ENCODE data around the gene SHROOM4. TPM values are rescaled to one million over a fixed set of nuclear protein-coding genes. Genes with fewer than 3 reads are reported as not detected.

SHROOM4 gene
- total RNA-seq, 1 donor from 2014 or later = not detected

GRCh38 chrX:50787099-50787498 is 26.9 kb downstream of the SHROOM4 start:
- no peak for DNase-seq (ENCODE audit: low read depth)

DNA sequence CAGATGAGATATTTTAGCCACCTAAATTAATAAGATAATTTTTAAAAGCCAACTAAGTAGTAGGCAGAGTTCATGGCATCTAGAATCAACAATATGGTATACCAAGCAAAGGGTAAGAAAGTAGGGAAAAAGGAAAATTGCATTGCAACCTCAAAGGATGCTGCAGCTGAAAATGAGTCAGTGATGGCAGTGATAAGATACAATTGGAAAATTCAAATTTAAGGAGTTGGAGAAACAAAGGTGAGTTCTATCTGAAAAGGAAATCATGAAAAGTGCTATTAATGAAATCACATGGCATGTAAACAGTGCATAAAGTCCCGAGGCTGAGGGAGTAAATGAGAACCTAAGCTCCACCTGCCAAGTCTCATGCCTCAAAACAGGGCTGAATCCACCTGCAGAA is 33.9 kb downstream of the SHROOM4 start:
- no peak for DNase-seq (ENCODE audit: low read depth)

DNA sequence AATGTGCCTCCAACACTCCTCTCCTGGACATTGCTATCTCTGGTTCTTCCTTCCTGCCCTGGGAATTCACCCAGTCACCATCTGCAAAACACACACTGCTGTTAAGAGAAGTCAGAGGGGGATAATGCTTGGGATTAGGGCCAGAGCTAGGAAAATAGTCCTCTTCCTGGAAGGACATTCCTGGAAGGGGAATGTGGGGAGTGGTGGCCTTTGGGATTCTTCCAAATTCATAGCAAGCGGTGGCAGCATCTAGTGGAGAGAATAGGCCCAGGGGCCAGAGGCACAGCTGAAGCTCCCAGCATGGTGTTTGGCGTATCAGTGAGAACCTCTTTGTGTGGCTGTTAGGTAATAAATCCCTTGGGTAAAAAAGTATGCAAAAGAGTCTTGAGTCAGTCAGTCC is 34.3 kb downstream of the SHROOM4 start:
- no peak for DNase-seq (ENCODE audit: low read depth)

- no peak for DNase-seq (ENCODE audit: low read depth)
These were observed 35.7 kb downstream of the SHROOM4 start for GRCh38 chrX:50778272-50778671.

DNA sequence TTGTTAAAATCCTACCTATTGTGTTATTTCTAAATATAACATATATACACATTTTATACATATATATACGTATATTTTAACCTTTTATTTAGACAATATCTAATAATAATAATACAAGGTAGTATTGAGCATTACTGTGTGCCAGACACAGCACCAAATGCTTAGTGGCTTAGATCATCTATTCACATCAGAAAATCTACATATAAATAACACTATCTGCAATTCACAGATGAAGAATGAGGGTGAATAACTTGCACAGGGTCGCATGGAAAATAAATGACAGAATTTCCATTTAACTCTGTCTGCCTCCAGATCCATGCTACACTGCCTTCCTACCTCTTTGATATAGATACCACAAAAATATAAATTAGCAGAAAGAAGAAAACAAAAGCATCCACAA is 37.7 kb downstream of the SHROOM4 start:
- no peak for DNase-seq (ENCODE audit: low read depth)

DNA sequence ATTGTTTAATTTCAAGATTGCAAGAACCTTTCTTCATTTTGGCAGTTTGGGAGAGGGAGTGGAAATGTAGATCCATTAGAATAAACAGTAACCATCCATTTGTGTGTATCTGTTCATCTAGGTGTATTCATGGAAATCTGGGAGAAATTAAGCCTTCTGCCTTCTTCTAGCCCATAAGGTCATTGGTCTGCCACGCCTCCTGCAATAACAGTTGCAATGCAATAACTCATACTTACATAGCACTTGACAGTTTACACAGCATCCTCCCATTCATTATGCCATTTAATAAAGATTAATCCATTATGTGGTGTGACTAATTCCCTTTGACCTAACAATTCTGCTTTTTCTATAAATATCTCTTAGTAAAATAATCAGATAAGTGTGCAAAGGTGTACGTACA is 42.6 kb downstream of the SHROOM4 start:
- DNase-seq (ENCODE audit: low read depth) = no peak

DNA sequence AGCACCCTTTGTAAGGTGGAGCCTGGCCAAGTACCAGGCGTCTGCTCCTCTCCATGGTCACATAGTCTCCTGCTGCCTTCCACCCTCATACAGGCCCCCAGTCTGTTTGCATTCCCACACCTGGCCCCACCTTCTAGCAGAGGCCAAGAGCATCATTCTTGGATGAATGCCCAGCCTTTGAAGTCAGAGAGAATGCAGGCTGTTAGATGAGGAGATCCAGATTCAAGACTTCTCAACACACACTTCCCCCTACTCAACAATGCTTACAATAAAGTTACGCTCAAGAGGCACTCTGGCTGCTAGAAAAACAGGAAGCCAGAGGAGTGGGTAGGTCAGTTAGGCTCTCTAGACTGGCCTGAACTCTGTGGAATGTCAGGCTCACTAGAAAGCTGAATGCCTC is 43.3 kb downstream of the SHROOM4 start:
- DNase-seq (ENCODE audit: low read depth) = no peak

DNA sequence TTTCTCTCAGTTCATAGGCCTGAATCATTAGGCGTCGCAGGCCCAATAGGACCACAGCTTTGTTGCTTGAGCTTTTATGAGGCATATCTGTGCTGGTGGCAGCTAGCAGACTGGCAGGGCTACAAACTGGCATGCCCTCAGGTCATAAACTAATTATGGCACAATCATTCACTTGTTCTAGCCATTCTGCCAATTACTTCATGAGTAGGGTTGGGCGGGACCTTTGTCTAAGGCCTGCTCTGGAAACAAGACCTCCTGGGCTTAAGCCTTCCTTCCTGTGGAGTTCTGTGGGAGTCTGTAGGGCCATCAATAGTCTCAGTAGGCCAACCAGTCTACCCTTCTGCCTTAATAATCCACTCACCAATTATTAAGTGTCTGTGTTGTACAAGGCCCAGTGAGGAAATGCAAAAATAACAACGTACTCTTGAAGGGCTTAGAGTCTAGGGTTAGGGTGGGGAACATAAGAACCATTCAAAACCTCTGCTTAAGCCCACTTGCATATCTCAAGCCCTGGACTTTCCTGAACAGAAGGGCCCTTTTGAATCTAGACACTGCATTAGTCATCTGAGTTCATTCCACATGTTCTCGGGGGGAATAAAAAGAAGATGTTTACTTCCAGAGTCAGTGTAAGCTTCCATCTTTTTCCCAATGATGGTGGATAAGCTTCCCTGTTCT is 44.5 kb downstream of the SHROOM4 start:
- DNase-seq (ENCODE audit: low read depth) = no peak

GRCh38 chrX:50768801-50769200 is 45.2 kb downstream of the SHROOM4 start:
- no peak for DNase-seq (ENCODE audit: low read depth)

- DNase-seq (ENCODE audit: low read depth) = no peak
These were observed 48.0 kb downstream of the SHROOM4 start for GRCh38 chrX:50765986-50766385.

- no peak for DNase-seq (ENCODE audit: low read depth)
These were observed 51.4 kb downstream of the SHROOM4 start for GRCh38 chrX:50762578-50762977.

GRCh38 chrX:50756276-50756675 is 57.7 kb downstream of the SHROOM4 start:
- no peak for DNase-seq (ENCODE audit: low read depth)

- no peak for DNase-seq (ENCODE audit: low read depth)
These were observed 62.9 kb downstream of the SHROOM4 start for GRCh38 chrX:50751091-50751490.

GRCh38 chrX:50747471-50747900 is 66.5 kb downstream of the SHROOM4 start:
- DNase-seq (ENCODE audit: low read depth) = no peak

DNA sequence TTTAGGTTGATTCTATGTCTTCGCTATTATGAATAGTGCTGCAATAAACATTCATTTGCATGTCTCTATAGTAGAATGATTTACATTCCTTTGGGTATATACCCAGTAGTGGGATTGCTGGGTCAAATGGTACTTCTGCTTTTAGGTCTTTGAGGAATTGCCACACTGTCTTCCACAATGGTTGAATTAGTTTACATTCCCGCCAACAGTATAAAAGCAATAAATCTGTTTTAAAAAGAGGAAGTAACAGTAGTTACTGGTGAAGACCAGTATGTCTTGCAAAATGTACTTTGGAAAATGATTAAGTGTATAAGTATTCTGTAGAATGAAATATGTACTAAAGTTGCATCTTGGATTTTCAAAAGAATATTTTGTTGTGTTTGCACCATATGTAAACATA is 77.3 kb downstream of the SHROOM4 start:
- DNase-seq (ENCODE audit: low read depth) = no peak

GRCh38 chrX:50726296-50726695 is 87.7 kb downstream of the SHROOM4 start:
- no peak for DNase-seq (ENCODE audit: low read depth)

DNA sequence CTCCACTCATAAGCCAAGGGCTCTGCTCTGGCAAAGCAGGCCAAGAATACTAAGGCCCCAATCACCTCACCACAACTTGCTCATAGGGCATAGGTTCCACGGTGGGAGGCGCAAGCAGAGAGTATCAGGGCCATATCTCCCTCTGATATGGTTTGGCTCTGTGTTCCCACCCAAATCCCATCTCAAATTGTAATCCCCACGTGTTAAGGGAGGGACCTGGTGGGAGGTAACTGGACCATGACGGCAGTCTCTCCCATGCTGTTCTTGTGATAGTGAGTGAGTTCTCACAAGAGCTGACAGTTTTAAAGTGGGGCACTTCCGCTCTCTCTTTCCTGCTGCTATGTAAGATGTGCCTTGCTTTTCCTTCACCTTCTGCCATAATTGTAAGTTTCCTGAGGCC is 88.7 kb downstream of the SHROOM4 start:
- DNase-seq (ENCODE audit: low read depth) = no peak

DNA sequence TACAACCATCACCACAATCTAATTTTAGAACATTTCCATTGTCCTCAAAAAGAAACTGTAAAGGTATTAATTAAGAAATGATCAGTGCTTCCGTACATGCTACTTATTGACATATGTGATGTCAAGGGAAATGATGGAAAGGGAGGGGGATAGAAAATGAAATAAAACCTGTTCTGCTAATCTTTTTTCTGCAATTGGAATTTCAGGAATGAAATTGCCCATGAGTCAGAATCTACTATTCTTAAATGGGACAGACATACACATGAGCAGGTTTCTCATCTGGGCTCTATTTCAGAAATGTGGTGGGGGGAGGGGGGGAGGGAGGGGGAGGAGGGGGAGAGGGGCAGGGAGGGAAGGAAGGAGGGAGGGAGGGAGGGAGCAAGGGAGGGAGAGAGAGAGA is 91.0 kb downstream of the SHROOM4 start:
- DNase-seq (ENCODE audit: low read depth) = no peak

- DNase-seq (ENCODE audit: low read depth) = no peak
These were observed 92.1 kb downstream of the SHROOM4 start for GRCh38 chrX:50721764-50722521.

GRCh38 chrX:50719614-50720013 is 94.4 kb downstream of the SHROOM4 start:
- DNase-seq (ENCODE audit: low read depth) = no peak

- DNase-seq (ENCODE audit: low read depth) = no peak
These were observed 95.2 kb downstream of the SHROOM4 start for GRCh38 chrX:50718776-50719175.

DNA sequence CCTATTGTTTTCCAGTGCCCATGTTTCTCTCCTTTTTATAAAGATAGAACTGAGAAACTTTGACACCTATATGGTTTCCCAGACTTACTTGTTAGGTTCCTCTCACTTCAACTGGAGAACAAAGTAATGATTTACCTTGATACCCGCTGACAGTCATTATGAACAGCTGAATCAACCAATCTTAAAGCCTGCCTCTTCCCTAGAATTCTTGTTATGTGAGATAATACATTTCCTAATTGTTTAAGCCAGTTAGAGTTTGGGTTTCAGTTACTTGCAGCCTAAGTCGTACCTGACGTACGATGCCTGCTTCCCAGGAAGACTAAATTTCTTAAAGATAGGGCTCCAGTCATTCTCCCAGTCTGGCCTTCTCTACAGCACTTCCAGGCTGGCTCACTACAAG is 97.3 kb downstream of the SHROOM4 start:
- DNase-seq (ENCODE audit: low read depth) = no peak

- no peak for DNase-seq (ENCODE audit: low read depth)
These were observed 101.2 kb downstream of the SHROOM4 start for GRCh38 chrX:50712777-50713176.

Measured in myocyte (in vitro differentiated cells).